Right renal pelvis (tissue), 4 donors: ENCODE data around the gene RNU2-63P. TPM values are rescaled to one million over a fixed set of nuclear protein-coding genes. Genes with fewer than 3 reads are reported as not detected.
A peak's percentile ranks its signal among the peaks of the same experiment; 100 is the strongest.
"Not testable (repeated sequence)": the region's sequence is repeated elsewhere in the genome, so short reads cannot be mapped to it uniquely, and the experiment has no call there.

ENCODE experiments used
- DNase-seq, 4 donors: peaks; one replicate each; pipeline ENCODE4 v3.0.0-alpha.2; 2013; ENCODE audit warnings: low read depth in 4 of 4, low spot score in 3 of 4, missing footprints in 1 of 4
- polyA plus RNA-seq, 4 donors: library from polyadenylated mRNA; unstranded; fragments of 120-200 nt; gene quantifications; one replicate each; pipeline ENCODE4 v1.2.1, GENCODE V29; 2013; ENCODE audit not compliant: insufficient read length in 4 of 4

RNU2-63P gene
- polyA plus RNA-seq: under 1 TPM in 1 of 4 donors, not detected in 3; 0.94 TPM

GRCh38 chr2:88016086-88016959 is at the start of gene RNU2-63P:
Gene RNU2-63P, minus strand, starts transcription at chr2:88016547.
- peak; percentile 63 to 80 (median 75) for DNase-seq

GRCh38 chr2:88061295-88061694 is 44.9 kb upstream of the RNU2-63P start:
- no peak for DNase-seq

GRCh38 chr2:88060907-88061275 is 44.5 kb upstream of the RNU2-63P start:
- no peak for DNase-seq

- peak in 1 of 4 donors; percentile 5 for DNase-seq
Observed at GRCh38 chr2:88059979-88060906, 43.9 kb upstream of the RNU2-63P start.

GRCh38 chr2:88058191-88058590 is 41.8 kb upstream of the RNU2-63P start:
- DNase-seq: no peak

GRCh38 chr2:88057437-88057844 is 41.1 kb upstream of the RNU2-63P start:
- no peak for DNase-seq

GRCh38 chr2:88055371-88056128 is 39.2 kb upstream of the RNU2-63P start, which contains the start of gene KRCC1:
Gene KRCC1, minus strand, starts transcription at chr2:88055783. Its CDS starts 27,220 bp downstream, at chr2:88028563.
- peak; percentile 88 to 91 (median 90) for DNase-seq

- peak in 2 of 4 donors; percentile 0 to 17 for DNase-seq
Observed at GRCh38 chr2:88054782-88055370, 38.5 kb upstream of the RNU2-63P start.

- peak in 1 of 4 donors; percentile 3 for DNase-seq
Observed at GRCh38 chr2:88053934-88054781, 37.8 kb upstream of the RNU2-63P start.

- DNase-seq: peak in 1 of 4 donors; percentile 10
Observed at GRCh38 chr2:88053296-88053695, 36.9 kb upstream of the RNU2-63P start.

- no peak for DNase-seq
Observed at GRCh38 chr2:88051792-88052191, 35.4 kb upstream of the RNU2-63P start.

GRCh38 chr2:88049622-88050021 is 33.3 kb upstream of the RNU2-63P start:
- no peak for DNase-seq

GRCh38 chr2:88048541-88048940 is 32.2 kb upstream of the RNU2-63P start:
- no peak for DNase-seq

GRCh38 chr2:88045561-88045960 is 29.2 kb upstream of the RNU2-63P start:
- DNase-seq: not testable (repeated sequence)

- no peak for DNase-seq
Observed at GRCh38 chr2:88042476-88042875, 26.1 kb upstream of the RNU2-63P start.

- no peak for DNase-seq
Observed at GRCh38 chr2:88038263-88039105, 22.1 kb upstream of the RNU2-63P start.

- no peak for DNase-seq
Observed at GRCh38 chr2:88036606-88037005, 20.3 kb upstream of the RNU2-63P start.

GRCh38 chr2:88036182-88036581 is 19.8 kb upstream of the RNU2-63P start:
- DNase-seq: no peak
